NAMALWA (cell line): ENCODE measurements around the gene HP.
"Not testable (repeated sequence)": the region's sequence is repeated elsewhere in the genome, so short reads cannot be mapped to it uniquely, and the experiment has no call there.

Source experiments
- DNase-seq: peaks from one replicate; pipeline ENCODE4 v3.0.0-alpha.2; 2015; ENCODE audit warnings: low spot score

HP gene, protein sequence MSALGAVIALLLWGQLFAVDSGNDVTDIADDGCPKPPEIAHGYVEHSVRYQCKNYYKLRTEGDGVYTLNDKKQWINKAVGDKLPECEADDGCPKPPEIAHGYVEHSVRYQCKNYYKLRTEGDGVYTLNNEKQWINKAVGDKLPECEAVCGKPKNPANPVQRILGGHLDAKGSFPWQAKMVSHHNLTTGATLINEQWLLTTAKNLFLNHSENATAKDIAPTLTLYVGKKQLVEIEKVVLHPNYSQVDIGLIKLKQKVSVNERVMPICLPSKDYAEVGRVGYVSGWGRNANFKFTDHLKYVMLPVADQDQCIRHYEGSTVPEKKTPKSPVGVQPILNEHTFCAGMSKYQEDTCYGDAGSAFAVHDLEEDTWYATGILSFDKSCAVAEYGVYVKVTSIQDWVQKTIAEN

DNA sequence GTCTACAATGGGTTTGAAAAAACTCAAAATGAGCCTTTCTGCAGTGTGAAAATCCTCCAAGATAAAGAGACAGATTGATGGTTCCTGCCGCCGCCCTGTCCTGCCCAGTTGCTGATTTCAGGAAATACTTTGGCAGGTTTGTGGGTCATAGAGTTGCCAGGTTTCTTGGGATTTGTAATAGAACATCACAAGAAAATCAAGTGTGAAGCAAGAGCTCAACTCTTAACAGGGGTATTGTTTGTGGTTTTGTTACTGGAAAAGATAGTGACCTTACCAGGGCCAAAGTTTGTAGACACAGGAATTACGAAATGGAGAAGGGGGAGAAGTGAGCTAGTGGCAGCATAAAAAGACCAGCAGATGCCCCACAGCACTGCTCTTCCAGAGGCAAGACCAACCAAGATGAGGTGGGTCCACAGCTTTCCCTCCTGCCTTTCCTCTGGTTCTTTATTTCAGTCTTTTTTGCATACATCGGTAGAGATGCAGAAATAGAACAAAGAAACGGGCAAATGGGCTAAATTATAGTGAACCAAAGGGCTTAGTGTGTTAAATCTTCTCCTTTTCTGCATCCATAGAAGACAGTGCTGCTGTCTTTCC is at the start of gene HP:
TSS of gene HP (plus strand) at position 252 of the 594 bp plus-strand sequence. CDS start at position 400, 148 bp downstream.
- DNase-seq = not testable (repeated sequence)

DNA sequence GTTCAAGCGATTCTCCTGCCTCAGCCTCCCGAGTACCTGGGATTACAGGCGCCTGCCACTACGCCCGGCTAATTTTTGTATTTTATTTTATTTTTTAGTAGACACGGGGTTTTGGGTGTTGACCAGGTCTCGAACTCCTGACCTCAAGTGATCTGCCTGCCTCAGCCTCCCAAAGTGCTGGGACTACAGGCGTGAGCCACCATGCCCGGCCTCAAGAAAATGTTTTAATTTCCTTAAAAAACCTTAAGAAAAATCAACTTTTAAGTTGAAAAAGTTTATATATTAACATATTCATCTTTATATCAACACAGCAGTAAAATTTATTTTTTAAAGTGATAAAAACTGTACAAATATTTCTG is 46.3 kb upstream of the HP start:
- not testable (repeated sequence) for DNase-seq

GRCh38 chr16:72008424-72009216 is 45.7 kb upstream of the HP start, which contains the start of gene DHODH:
DHODH (plus strand) TSS chr16:72008744; CDS start chr16:72008765, 21 bp downstream.
- DNase-seq = peak; percentile 99

DNA sequence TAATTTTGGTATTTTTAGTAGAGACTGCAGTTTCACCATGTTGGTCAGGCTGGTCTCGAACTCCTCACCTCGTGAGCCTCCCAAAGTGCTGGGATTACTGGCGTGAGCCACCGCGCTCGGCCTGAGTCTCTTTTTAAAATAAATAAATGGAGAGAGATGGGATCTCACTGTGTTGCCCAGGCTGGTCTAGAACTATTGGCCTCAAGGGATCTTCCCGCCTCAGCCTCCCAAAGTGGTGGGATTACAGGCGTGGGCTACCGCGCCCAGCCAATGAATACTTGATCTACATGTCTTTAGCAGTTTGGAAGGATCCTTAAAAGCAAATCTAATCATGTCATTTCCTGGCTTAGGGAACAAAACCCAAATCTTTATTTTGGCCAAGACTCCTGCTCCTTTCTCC is 44.5 kb upstream of the HP start:
- DNase-seq = no peak

DNA sequence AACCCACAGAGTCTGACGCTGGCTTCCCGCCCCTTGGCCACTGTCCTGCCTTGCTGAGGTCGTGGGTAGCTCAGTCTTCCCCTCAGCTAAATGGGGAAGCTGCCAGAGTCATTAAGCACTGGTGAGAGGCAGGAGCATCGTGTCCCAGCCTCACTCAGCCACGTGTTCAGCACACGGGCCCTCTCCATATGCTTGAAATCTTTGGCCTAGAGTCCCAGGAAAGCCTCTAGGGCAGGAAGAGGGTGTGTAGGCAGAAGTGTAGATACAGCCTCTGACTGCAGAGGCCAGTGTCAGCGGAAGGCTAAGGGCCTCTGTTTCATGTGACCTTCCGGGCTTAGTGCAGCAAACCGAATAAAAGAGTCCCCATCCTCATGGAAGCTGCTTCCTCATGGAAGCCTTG is 41.7 kb upstream of the HP start:
- DNase-seq = no peak

DNA sequence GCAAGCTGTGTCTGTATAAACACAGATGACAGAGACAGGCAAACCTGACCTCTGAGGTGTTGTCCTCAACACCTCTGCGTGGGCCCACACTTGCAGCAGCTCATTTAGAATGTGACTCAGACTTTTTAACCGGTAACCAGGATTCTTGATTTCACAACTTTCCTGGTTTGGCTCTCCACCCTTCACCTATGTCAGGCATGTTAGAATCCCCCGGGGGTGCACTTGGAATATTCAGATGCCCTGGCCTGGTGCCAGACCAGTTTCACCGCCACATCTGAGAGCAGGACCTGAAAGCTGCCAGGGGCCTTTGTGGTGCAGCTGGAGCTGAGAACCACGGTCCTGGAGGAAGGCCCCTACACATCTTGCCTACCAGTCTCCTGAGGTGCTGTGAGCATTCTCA is 40.9 kb upstream of the HP start:
- DNase-seq = no peak

DNA sequence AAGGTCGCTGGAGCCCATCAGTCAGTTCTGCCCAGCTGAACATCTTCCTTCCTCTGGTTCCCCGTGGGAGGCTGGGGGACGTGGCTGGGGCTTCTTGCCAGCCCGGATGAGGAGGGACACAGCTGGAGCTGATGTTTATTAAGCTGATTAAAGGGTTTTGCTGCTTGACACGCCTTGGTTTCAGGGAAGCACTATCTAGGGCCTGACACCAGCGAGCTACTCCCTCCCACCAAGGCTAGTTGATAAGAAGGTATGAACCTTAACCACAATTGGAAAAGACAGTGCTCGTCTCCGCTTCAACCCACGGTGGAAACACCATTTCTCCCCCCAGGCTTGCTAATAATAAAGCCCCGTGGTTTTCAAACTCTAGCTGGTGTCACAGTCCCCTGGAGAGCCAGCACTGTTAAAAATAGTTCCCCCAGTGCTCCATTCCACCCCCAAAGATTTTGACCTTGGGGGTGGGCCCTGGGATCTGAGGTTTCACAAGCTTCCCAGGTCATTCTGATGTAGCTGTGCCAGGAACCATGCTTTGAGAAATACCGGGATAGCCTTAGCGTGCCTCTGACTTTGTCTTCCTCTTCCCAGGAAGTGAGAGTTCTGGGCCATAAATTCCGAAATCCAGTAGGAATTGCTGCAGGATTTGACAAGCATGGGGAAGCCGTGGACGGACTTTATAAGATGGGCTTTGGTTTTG is 40.3 kb upstream of the HP start:
- DNase-seq = no peak

- DNase-seq = no peak
Measured at GRCh38 chr16:72014675-72015074, 39.6 kb upstream of the HP start.

GRCh38 chr16:72015124-72015523 is 39.2 kb upstream of the HP start:
- DNase-seq = no peak

DNA sequence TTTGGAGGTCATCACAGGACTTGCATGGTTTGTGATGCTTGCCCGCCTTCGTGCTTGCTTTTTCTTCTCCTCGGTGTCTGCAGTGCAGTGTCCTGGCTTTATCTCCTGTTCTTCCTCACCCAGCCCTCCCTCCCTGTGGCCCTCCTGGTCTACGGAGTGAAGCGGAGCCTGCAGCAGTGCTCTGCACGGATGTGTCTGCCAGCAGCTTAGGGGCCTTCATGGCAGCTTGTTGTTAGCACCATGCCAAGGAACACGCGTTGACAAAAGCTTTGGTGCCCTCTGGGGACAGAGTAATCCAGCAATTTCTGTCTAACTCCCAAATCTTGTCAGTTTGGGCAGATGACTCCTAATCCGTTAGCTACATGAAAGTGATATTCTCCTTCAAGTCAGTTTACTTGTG is 35.8 kb upstream of the HP start:
- DNase-seq = no peak

DNA sequence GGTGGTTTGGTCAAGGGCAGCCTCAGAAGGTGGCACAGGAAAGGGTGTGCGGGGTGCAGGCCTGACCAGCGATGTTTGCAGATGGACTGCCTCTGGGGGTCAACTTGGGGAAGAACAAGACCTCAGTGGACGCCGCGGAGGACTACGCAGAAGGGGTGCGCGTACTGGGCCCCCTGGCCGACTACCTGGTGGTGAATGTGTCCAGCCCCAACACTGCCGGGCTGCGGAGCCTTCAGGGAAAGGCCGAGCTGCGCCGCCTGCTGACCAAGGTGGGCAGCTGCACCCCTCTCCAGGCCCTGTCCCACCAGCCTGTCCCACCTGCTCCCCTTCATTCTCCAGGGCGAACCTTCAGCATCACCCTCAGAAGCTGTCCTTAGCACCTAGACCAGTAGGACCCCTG is 33.3 kb upstream of the HP start:
- no peak for DNase-seq

DNA sequence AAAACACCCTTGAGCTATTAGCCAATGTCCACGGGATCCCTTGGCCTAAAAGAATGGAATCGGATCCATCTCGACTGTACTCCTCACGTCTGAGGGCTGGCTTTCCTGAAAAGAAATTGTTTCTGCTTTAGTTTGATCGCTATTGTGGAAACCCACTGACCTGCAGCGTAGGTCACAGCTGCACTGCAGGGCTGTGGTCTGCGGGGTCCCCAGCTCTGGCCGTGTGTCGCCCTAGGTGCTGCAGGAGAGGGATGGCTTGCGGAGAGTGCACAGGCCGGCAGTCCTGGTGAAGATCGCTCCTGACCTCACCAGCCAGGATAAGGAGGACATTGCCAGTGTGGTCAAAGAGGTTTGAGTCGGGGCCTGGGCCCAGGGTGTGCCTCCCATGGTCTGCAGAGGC is 32.2 kb upstream of the HP start:
- DNase-seq = no peak

DNA sequence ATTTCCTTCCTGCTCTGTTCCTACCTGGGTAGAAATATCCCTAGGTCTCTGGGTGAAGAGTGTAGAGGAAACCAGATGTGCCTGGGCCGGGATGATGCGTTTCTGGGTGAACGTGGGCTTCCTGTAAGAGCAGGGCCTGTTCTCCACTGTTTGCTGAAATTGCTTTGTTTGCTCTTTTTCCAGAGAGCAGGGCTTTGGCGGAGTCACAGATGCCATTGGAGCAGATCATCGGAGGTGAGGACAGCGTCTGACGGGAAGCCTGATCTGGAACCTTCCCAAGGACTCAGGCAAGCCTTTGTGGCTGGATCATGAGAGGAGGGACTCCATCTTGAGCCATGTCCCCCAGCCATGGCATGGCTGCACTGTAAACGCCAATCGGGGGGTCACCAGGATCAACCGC is 30.3 kb upstream of the HP start:
- DNase-seq = no peak

DNA sequence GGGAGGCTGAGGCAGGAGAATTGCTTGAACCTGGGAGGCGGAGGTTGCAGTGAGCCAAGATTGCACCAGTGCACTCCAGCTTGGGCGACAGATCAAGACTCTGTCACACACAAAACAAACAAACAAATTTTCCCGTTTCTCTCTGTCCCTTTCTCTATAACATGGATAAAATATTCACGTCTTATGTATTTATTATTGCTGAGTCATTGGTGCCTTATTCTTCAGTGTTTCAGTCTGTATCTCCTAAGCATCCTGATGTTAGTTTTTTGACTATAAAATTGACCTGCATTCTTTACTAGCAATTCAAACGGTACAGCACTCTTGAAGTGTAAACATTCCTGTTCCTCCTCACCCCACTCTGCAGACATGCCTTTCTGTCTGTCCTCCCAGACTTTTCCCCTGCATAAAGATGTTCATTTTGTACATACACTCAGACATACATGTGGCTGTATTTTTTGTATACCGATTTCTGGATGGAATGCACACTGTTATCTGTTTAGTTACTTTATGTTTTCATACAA is 29.4 kb upstream of the HP start:
- no peak for DNase-seq

DNA sequence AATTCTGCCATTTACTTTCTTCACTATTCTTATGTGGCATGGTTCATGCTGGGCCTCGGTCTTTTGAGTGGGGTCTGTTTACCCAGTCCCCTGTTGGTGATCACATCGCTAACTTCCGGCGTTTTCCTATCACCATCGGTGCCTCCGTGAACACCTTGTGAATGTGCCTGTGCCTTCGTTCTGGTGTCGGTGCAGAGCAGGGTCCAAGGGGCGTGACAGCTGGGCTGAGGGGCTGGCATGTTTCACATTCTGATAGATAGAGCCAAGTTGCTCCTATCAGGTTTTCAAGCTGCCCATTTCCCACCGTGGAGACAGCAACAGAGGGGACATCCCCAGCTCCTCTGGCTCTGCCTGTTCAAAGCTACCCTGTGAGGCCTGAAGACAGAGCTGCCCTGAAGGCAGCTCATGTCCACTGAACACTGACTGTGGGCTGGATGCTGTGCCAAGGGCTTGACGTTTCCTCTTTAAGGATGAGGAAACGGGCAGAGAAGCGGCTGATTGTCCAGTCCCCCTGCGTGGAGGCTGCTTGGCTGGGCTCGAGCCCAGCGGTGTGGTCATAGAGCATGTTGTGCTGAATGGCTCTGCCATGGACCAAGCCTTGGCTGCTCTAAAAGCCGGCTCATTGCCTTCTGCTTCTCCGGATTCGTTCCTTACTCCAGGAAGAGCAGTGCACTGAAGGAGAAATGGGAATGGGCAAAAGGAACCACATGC is 28.7 kb upstream of the HP start:
- no peak for DNase-seq

DNA sequence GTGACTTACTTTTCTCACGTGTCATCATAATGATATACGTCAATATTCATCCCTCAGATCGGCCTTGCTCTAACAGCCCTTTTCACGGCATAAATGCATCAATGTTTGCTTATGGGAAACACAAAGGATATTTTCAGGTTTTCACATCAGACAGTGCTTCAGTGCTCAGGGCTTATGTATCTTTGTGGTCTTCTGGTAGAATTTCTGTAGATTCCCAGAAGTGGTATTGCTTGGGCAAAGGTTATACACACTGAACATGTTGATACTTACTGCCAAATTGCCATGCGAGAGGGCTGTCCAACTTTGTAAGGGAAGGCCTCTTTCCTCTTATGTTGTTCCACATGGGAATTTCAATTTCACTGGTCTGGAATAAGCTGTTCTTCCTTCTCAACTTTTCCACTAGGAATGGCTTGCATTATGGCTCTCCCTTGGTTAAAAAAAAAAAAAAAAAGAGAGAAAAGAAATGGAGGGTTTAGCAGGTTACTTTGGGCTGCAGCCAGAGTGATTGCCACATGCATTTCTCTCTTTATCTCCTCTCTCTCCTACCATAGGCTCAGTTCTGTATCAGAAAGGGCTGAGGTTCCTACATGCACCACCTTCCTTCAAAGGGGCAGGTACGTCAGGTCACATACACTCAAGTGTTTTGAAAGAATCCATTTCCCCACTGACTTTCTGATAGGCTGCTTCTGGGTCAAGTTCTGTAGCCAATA is 26.5 kb upstream of the HP start:
- no peak for DNase-seq

GRCh38 chr16:72029567-72030271 is 24.6 kb upstream of the HP start:
- no peak for DNase-seq

DNA sequence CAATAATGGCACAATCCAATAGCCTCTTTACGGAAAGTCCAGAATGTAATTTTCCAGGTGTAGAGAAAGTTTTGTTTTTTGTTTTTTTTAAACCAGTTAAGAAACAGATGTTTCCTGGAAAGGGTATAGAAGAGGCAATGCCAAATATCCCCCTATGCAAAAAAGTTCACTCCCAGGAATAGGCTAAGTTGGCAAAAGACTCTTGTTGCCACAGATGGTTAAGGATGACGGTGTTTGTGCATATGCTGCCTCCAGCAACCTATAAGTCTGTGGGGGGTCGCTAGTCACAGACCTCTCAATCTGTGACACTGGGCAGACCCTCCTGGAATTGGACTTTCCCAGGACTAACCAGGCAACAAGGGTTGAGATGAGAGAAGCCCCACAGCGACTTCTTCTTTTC is 20.9 kb upstream of the HP start:
- no peak for DNase-seq

DNA sequence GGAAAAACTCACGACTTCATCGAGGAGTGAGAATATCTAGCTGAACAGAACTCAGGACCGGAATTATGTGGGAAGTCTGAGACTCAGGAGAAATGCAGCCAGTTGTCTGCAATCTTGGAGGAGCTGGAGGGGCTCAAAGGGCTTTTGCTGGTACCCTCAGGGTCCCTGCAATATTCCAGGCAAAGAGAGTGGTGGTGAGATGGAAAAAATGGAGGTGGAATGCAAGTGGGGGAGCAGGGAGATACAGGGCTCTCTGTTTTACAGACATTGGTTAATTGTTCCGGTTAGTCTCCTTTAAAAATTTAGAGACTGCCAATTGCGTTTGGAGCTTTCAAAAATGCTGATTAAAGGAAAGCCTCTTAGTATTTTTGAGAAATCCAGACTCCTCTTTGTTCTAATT is 18.2 kb upstream of the HP start:
- DNase-seq = no peak

DNA sequence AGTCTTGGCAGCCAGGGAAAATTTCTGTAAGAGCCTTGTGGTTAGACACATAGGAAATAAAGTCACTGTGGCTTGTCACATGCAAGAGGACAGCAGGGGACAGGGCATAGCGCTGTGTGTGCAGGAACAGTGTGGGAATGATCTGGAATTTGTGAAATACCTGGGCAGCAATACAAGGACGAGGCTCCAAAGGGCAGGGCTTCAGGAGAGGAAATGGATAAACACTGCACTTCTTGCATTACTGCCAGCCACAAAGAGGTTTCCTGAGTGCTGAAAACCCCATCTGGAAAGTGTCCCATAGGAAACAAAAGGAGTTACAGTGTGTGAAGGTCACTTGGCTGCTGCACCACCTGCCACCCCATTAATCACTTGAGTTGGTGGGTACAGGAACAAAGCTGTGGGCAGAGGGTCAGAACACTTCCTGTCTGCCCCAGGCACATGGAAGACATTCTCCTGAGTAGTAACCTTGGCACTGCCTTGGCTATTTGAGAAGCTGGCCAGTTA is 12.1 kb upstream of the HP start:
- DNase-seq = no peak
